Measurements from ENCODE around the gene MAFB.

GRCh38 chr20:40687384-40688128 lies 1.5 kb downstream of the MAFB start:
- TF ChIP-seq CTCF (IDR thresholded peaks at IDR 0.05) (no peak), POLR2A (IDR thresholded peaks at IDR 0.05) (no peak)

Measured in Peyer's patch (tissue), 4 donors.